Prostate gland (tissue), 2 donors: ENCODE results near the gene ERCC5. TPM values are rescaled to one million over a fixed set of nuclear protein-coding genes. Genes with fewer than 3 reads are reported as not detected.

Source experiments
- DNase-seq: peaks from one replicate; pipeline ENCODE4 v3.0.0-alpha.2; 2019; ENCODE audit warnings: low spot score
- H3K27ac ChIP-seq, 2 donors: fragments of 200-600 bp; sonication (generic); 2 replicates each; pipeline ENCODE4 v1.5.1; 2017 to 2019
- H3K27me3 ChIP-seq: fragments of 200-600 bp; sonication (generic); replicated peaks from 2 replicates; pipeline ENCODE4 v1.5.1; 2019; ENCODE audit not compliant: insufficient read depth
- H3K36me3 ChIP-seq, 2 donors: fragments of 200-600 bp; sonication (generic); 1 replicate in 1 of 2; 2 replicates in 1 of 2; pipeline versions ENCODE4 v1.5.1 to v1.8.1; 2017 to 2019
- H3K4me1 ChIP-seq: fragments of 200-600 bp; sonication (generic); replicated peaks from 2 replicates; pipeline ENCODE4 v1.5.1; 2019
- H3K4me3 ChIP-seq, 2 donors: fragments of 200-600 bp; sonication (generic); 2 replicates each; pipeline ENCODE4 v1.5.1; 2017 to 2019
- H3K9me3 ChIP-seq: fragments of 200-600 bp; sonication (generic); 2 replicates; pipeline ENCODE4 v1.5.1; 2017
- CTCF ChIP-seq, 4 experiments: fragments of 200-600 bp in 2 of 4; fragments of 450-650 bp in 2 of 4; sonication (generic) in 2 of 4; IDR thresholded peaks; 1 replicate in 3 of 4; 2 replicates in 1 of 4; pipeline ENCODE4 v1.5.1; 2016 to 2019; ENCODE audit warnings: antibody characterized with exemption in 4 of 4, mild to moderate bottlenecking in 2 of 4, moderate library complexity in 2 of 4
- POLR2A ChIP-seq: fragments of 450-650 bp; IDR thresholded peaks from one replicate; pipeline ENCODE4 v1.6.1; 2016; ENCODE audit warnings: antibody characterized with exemption, mild to moderate bottlenecking
- POLR2AphosphoS5 ChIP-seq: sonication (generic); formaldehyde crosslinking; IDR thresholded peaks from one replicate; pipeline ENCODE4 v1.6.1; 2017; ENCODE audit warnings: antibody characterized with exemption
- WGBS: methylation state at CpG from one replicate; pipeline ENCODE4 v1.1.5; 2018; 5-methylcytosine and 5-hydroxymethylcytosine counted together
- intact Hi-C: fragments of 100-400 bp; cut with DNase I; formaldehyde crosslinking; loops from one replicate; pipeline ENCODE4 v1.14.2; 2022
- total RNA-seq, 2 donors: library from RNA; depleted of rRNA; stranded (reverse); fragments of >200 nt; gene quantifications; one replicate each; pipeline ENCODE4 v1.1.0, GENCODE V29; 2016

Gene ERCC5
- total RNA-seq, 2 donors from 2014 or later = 60.9 to 72.7 TPM

- no peak overlapping the region for H3K27ac ChIP-seq
- WGBS = 86% methylated on average over 7 of the region's 7 CpGs
- intact Hi-C loops = no loop called here
- no peak for TF ChIP-seq POLR2A
- TF ChIP-seq POLR2AphosphoS5 = no peak
- no peak for TF ChIP-seq CTCF (IDR thresholded peaks at IDR 0.05)
- no peak for DNase-seq
- H3K36me3 ChIP-seq = peaks cover 0 to 6% of the 10 kb centered on the region in 2 donors
- H3K9me3 ChIP-seq = no peaks in the 10 kb centered on the region
- H3K4me1 ChIP-seq = no peaks in the 10 kb centered on the region
- H3K27me3 ChIP-seq = no peaks in the 10 kb centered on the region
- H3K4me3 ChIP-seq = no peak overlapping the region
Measured at GRCh38 chr13:102872131-102872530, 26.3 kb downstream of the ERCC5 start.

- intact Hi-C loops = no loop called here
- H3K9me3 ChIP-seq = no peaks in the 10 kb centered on the region
- no peak for DNase-seq
- H3K27me3 ChIP-seq = no peaks in the 10 kb centered on the region
- H3K4me3 ChIP-seq = no peak overlapping the region
- H3K4me1 ChIP-seq = no peaks in the 10 kb centered on the region
- no peak for TF ChIP-seq POLR2A
- H3K27ac ChIP-seq = no peak overlapping the region
- H3K36me3 ChIP-seq = peaks cover 0 to 6% of the 10 kb centered on the region in 2 donors
- 31% methylated on average over 1 of the region's 1 CpG for WGBS
Measured at GRCh38 chr13:102872531-102872930, 26.7 kb downstream of the ERCC5 start.

- no peak for DNase-seq
- Histone ChIP-seq H3K4me1 (no peaks in the 10 kb centered on the region), H3K36me3 (no peaks in the 10 kb centered on the region), H3K9me3 (no peaks in the 10 kb centered on the region), H3K27ac (no peak overlapping the region), H3K27me3 (no peaks in the 10 kb centered on the region), H3K4me3 (no peak overlapping the region)
- TF ChIP-seq CTCF (IDR thresholded peaks at IDR 0.05) (no peak), POLR2A (no peak), POLR2AphosphoS5 (no peak)
- intact Hi-C loops = no loop called here
- 60% methylated on average over 3 of the region's 3 CpGs for WGBS
Measured at GRCh38 chr13:102873653-102874052, 27.8 kb downstream of the ERCC5 start.

- Histone ChIP-seq H3K9me3 (no peaks in the 10 kb centered on the region), H3K27ac (no peak overlapping the region), H3K4me1 (no peaks in the 10 kb centered on the region), H3K36me3 (no peaks in the 10 kb centered on the region), H3K4me3 (no peak overlapping the region), H3K27me3 (no peaks in the 10 kb centered on the region)
- TF ChIP-seq POLR2A (no peak), CTCF (IDR thresholded peaks at IDR 0.05) (no peak), POLR2AphosphoS5 (no peak)
- intact Hi-C loops = no loop called here
- DNase-seq = no peak
- 78% methylated on average over 4 of the region's 4 CpGs for WGBS
Measured at GRCh38 chr13:102875256-102875655, 29.4 kb downstream of the ERCC5 start.

GRCh38 chr13:102877303-102877702 lies 31.5 kb downstream of the ERCC5 start:
- H3K36me3 ChIP-seq = no peaks in the 10 kb centered on the region
- intact Hi-C loops = no loop called here
- no peak overlapping the region for H3K4me3 ChIP-seq
- 81% methylated on average over 1 of the region's 1 CpG for WGBS
- H3K4me1 ChIP-seq = no peaks in the 10 kb centered on the region
- DNase-seq = no peak
- no peak overlapping the region for H3K27ac ChIP-seq
- TF ChIP-seq POLR2AphosphoS5 = no peak
- no peak for TF ChIP-seq CTCF (IDR thresholded peaks at IDR 0.05)
- TF ChIP-seq POLR2A = no peak
- no peaks in the 10 kb centered on the region for H3K27me3 ChIP-seq
- H3K9me3 ChIP-seq = no peaks in the 10 kb centered on the region
